Activated T-cell treated with anti-CD3 and anti-CD28 coated beads, Interleukin-2, amount 50 U/mL, for 72 hours (primary cell): Measurements from ENCODE around the gene COL5A3. TPM values are rescaled to one million over a fixed set of nuclear protein-coding genes. Genes with fewer than 3 reads are reported as not detected.

ENCODE experiments used
- ATAC-seq, 2 donors: fragments of 150-1000 bp; cut with Tn5 transposase; replicated peaks in 1 of 2; 2 replicates each; pipeline ENCODE4 v1.10.0; 2021; ENCODE audit warnings: moderate library complexity in 2 of 2, mild to moderate bottlenecking in 1 of 2
- DNase-seq, 2 donors: peaks; one replicate each; pipeline ENCODE4 v3.0.0; 2021 to 2022; ENCODE audit warnings: mixed read lengths in 1 of 2
- H3K27ac Mint-ChIP-seq: one replicate; pipeline ENCODE4 v1.8.0; 2022; ENCODE audit warnings: mild to moderate bottlenecking, moderate library complexity, mixed read lengths
- H3K27me3 Mint-ChIP-seq: one replicate; pipeline ENCODE4 v1.8.0; 2022; ENCODE audit warnings: low read depth, mixed read lengths
- H3K36me3 Mint-ChIP-seq, 2 donors: one replicate each; pipeline ENCODE4 v1.8.0; 2022; ENCODE audit warnings: mixed read lengths in 2 of 2, mild to moderate bottlenecking in 1 of 2; ENCODE audit not compliant: insufficient read depth in 2 of 2
- H3K4me1 Mint-ChIP-seq: one replicate; pipeline ENCODE4 v1.8.0; 2022; ENCODE audit warnings: low read depth, mixed read lengths
- H3K4me3 Mint-ChIP-seq, 2 donors: one replicate each; pipeline ENCODE4 v1.8.0; 2022; ENCODE audit warnings: mild to moderate bottlenecking in 2 of 2, mixed read lengths in 2 of 2, moderate library complexity in 2 of 2
- H3K9me3 Mint-ChIP-seq, 2 donors: one replicate each; pipeline ENCODE4 v1.8.0; 2022; ENCODE audit warnings: mixed read lengths in 2 of 2
- total RNA-seq, 2 donors: library from RNA; stranded (reverse); gene quantifications; one replicate each; pipeline ENCODE4 v1.2.3, GENCODE V29; 2022

The COL5A3 gene
- total RNA-seq, 2 donors from 2014 or later: 1.1 to 5.0 TPM

GRCh38 chr19:10021863-10022262, 11.6 kb upstream of the COL5A3 start:
- no peaks in the 10 kb centered on the region for H3K9me3 Mint-ChIP-seq
- H3K27ac Mint-ChIP-seq: no peak overlapping the region
- H3K4me3 Mint-ChIP-seq: no peak overlapping the region
- H3K4me1 Mint-ChIP-seq: no peaks in the 10 kb centered on the region
- DNase-seq (no peak), ATAC-seq (no peak)
- H3K36me3 Mint-ChIP-seq: no peaks in the 10 kb centered on the region
- H3K27me3 Mint-ChIP-seq: peaks cover 7% of the 10 kb centered on the region

- Mint-ChIP-seq H3K27ac (no peak overlapping the region), H3K4me1 (no peaks in the 10 kb centered on the region)
Measured at GRCh38 chr19:10021446-10021845, 11.1 kb upstream of the COL5A3 start.

DNA sequence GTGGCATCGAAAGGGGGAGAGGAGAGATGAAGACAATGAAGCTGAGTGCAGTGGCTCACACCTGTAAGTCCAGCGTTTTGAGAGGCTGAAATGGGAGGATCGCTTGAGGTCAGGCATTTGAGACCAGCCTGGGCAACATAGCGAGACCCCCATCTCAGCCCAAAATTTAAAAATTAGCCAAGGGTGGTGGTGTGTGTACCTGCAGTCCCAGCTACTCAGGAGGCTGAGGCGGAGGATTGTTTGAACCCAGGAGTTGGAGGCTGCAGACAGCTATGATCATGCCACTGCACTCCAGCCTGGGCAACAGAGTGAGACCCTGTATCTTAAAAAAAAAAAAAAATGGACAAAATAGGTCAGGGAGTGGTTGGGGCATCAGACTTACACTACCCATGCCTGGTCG, 10.5 kb upstream of the COL5A3 start:
- Mint-ChIP-seq H3K4me1 (no peaks in the 10 kb centered on the region), H3K27me3 (no peaks in the 10 kb centered on the region), H3K27ac (no peak overlapping the region), H3K4me3 (no peak overlapping the region), H3K9me3 (no peaks in the 10 kb centered on the region), H3K36me3 (no peaks in the 10 kb centered on the region)
- DNase-seq: no peak
- ATAC-seq: no peak

More at GRCh38 chr19:10021446-10021845, 11.1 kb upstream of the COL5A3 start:
- Mint-ChIP-seq H3K36me3 (no peaks in the 10 kb centered on the region), H3K27me3 (peaks cover 3% of the 10 kb centered on the region), H3K4me3 (no peak overlapping the region), H3K9me3 (no peaks in the 10 kb centered on the region)
- ATAC-seq (no peak), DNase-seq (no peak)

DNA sequence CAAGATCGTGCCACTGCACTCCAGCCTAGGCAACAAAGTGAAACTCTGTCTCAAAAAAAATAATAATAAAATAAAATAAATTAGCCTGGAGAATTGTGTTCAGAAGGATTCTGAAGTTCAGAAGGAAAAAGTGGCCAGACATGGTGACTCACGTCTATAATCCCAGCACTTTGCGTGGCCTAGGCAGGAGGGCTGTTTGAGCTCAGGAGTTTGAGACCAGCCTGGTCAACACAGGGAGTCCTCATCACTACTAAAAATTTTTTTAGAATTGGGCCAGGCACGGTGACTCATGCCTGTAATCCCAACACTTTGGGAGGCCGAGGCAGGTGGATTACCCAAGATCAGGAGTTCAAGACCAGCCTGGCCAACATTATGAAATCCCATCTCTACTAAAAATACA, 8.9 kb upstream of the COL5A3 start:
- no peak overlapping the region for H3K4me3 Mint-ChIP-seq
- no peaks in the 10 kb centered on the region for H3K36me3 Mint-ChIP-seq
- H3K4me1 Mint-ChIP-seq: no peaks in the 10 kb centered on the region
- H3K27ac Mint-ChIP-seq: no peak overlapping the region
- DNase-seq (no peak), ATAC-seq (no peak)
- H3K9me3 Mint-ChIP-seq: no peaks in the 10 kb centered on the region
- no peaks in the 10 kb centered on the region for H3K27me3 Mint-ChIP-seq

- Mint-ChIP-seq H3K4me3 (no peak overlapping the region), H3K27ac (no peak overlapping the region), H3K9me3 (no peaks in the 10 kb centered on the region), H3K36me3 (no peaks in the 10 kb centered on the region), H3K27me3 (peaks cover 4% of the 10 kb centered on the region), H3K4me1 (no peaks in the 10 kb centered on the region)
- DNase-seq (no peak), ATAC-seq (no peak)
Measured at GRCh38 chr19:10018786-10019185, 8.5 kb upstream of the COL5A3 start.

DNA sequence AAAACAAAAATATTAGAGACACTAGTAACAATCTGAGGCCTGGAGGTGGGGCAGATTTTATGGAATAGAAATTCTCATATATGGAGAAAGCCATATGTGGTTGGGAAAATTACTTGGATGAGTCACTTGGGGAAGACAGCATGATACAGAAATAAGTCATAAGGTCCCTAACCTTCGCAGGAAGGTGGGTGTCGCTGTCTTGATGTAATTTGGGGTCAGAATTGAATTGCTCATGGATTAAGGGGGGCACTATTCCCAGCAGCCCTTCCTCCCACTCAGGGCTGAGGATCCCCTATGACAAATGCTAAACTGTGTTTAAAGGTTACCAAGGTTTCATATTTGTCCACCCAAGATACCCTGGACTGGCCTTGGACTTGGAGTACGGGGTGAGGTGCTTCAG, 8.0 kb upstream of the COL5A3 start:
- H3K27ac Mint-ChIP-seq: no peak overlapping the region
- DNase-seq (no peak), ATAC-seq (no peak)
- H3K36me3 Mint-ChIP-seq: no peaks in the 10 kb centered on the region
- no peaks in the 10 kb centered on the region for H3K4me1 Mint-ChIP-seq
- H3K27me3 Mint-ChIP-seq: peaks cover 10% of the 10 kb centered on the region
- H3K4me3 Mint-ChIP-seq: no peak overlapping the region
- no peaks in the 10 kb centered on the region for H3K9me3 Mint-ChIP-seq

GRCh38 chr19:10013834-10014618, 3.7 kb upstream of the COL5A3 start:
- no peak for ATAC-seq
- Mint-ChIP-seq H3K9me3 (no peaks in the 10 kb centered on the region), H3K4me3 (no peak overlapping the region), H3K27me3 (peaks cover 39% of the 10 kb centered on the region), H3K36me3 (peaks cover 0 to 2% of the 10 kb centered on the region in 2 donors), H3K27ac (no peak overlapping the region), H3K4me1 (peaks cover 7% of the 10 kb centered on the region)
- DNase-seq: no peak

DNA sequence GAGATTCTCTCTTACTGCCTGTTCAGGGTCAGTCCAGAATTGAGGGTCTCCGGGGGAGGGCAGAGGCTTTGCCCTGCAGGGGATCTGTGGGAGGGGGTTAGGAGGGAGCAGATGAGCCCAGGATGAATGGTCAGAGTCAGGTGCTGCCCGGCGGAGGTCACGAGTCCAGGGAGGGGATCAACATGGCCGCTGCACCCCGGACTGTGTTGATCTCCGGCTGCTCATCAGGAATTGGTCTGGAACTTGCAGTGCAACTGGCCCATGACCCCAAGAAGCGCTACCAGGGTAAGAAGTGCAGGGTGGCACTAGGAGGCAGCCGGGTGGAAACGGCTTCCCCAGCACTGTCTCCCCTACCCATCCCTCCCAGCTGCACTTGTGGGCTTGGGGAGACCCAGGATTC, 3.0 kb upstream of the COL5A3 start, which contains the start of gene RDH8:
TSS of gene RDH8 (plus strand) at position 168 of the 400 bp plus-strand sequence. CDS start at position 183, 15 bp downstream.
- Mint-ChIP-seq H3K27ac (no peak within 1 kb of the TSS), H3K4me3 (no peak within 1 kb of the TSS), H3K36me3 (peaks cover 2 to 3% of the 10 kb centered on the region in 2 donors), H3K4me1 (peaks cover 14% of the 10 kb centered on the region), H3K9me3 (no peaks in the 10 kb centered on the region), H3K27me3 (peaks cover 46% of the 10 kb centered on the region)
- DNase-seq (no peak), ATAC-seq (no peak)

- no peak for ATAC-seq
- Mint-ChIP-seq H3K4me3 (no peak overlapping the region), H3K27me3 (peaks cover 58% of the 10 kb centered on the region), H3K27ac (no peak overlapping the region), H3K4me1 (peaks cover 18% of the 10 kb centered on the region), H3K9me3 (no peaks in the 10 kb centered on the region), H3K36me3 (peaks cover 2 to 3% of the 10 kb centered on the region in 2 donors)
- DNase-seq: no peak
Measured at GRCh38 chr19:10011974-10012373, 1.7 kb upstream of the COL5A3 start.

DNA sequence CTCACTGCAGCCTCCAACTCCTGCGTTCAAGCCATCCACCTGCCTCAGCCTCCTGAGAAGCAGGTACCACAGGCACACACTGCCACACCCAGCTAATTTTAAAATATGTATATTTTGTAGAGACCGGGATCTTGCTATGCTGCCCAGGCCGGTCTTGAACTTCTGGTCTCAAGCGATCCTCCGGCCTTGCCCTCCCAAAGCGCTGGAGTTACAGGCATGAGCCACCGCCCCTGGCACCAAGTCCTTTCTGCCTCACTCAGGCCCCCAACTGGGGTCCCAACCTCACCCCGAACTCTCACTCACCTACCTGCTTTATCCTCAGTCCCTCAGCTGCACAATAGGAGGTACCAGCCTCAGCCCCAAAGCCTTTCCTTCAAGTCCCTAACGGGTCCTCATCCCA, 635 bp upstream of the COL5A3 start:
- peaks cover 2 to 3% of the 10 kb centered on the region in 2 donors for H3K36me3 Mint-ChIP-seq
- no peak overlapping the region for H3K4me3 Mint-ChIP-seq
- ATAC-seq (no peak), DNase-seq (no peak)
- no peaks in the 10 kb centered on the region for H3K9me3 Mint-ChIP-seq
- peaks cover 27% of the 10 kb centered on the region for H3K4me1 Mint-ChIP-seq
- H3K27ac Mint-ChIP-seq: no peak overlapping the region
- peaks cover 64% of the 10 kb centered on the region for H3K27me3 Mint-ChIP-seq

DNA sequence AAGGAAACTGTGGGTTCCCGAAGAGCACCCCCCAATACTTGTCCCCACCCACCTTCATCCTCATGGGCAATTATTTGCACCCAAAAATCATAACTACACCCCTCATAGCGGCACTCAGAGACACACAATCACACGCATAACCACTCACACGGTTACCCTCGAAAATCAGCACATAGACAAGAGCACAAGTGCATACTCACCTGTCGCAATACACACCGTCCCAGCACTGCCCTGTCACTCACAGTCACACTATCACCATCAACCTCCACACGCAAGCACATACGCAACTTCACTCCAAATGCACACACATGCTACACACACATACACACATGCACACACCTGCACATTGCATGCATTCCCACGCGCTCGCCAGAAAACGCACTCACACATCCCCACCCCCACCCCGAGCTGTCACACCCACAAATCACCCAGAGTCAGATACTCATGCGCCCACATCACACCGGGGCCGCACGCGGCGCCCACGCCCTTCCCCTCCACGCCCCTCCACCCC, 535 bp downstream of the COL5A3 start:
- ATAC-seq (peak in 1 of 2 donors; percentile 32), DNase-seq (no peak)
- no peaks in the 10 kb centered on the region for H3K9me3 Mint-ChIP-seq
- peaks cover 2 to 3% of the 10 kb centered on the region in 2 donors for H3K36me3 Mint-ChIP-seq
- H3K27me3 Mint-ChIP-seq: peaks cover 67% of the 10 kb centered on the region
- peaks cover 33% of the 10 kb centered on the region for H3K4me1 Mint-ChIP-seq
- no peak overlapping the region for H3K27ac Mint-ChIP-seq
- peak overlapping the region; percentile 10 to 11 for H3K4me3 Mint-ChIP-seq

DNA sequence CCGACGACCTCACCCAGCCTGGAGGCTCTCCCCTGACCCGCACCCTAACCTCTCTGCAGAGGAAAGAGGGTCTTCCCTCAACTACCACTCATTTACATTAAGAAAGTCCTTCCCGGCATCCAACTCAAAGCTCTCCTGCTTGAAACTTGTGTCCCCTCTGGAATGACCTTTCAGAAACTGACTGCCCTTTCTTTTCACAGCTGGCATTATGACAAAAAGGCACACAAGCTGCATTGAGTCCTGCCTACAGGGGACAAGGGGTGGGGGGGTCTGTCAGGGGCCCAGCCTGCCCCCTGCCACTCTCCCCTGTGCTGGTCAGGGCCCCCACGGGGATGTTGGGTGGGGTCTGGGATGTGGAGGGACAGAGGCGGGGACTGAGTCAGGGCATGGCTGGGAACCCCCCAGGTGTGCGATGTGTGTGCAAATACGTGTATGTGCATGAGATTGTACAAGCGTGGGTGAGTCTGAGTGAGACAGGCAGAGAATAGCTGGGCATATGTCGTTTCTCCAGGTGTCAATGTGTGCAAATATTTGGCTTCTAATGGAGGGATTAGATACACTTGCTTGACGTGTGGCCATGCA, 2.0 kb downstream of the COL5A3 start:
- Mint-ChIP-seq H3K27me3 (peaks cover 67% of the 10 kb centered on the region), H3K4me1 (peaks cover 33% of the 10 kb centered on the region), H3K27ac (no peak overlapping the region), H3K9me3 (no peaks in the 10 kb centered on the region), H3K4me3 (peak overlapping the region in 1 of 2 donors; percentile 2), H3K36me3 (peaks cover 2 to 3% of the 10 kb centered on the region in 2 donors)
- no peak for ATAC-seq
- DNase-seq: no peak

- H3K36me3 Mint-ChIP-seq: peaks cover 2 to 3% of the 10 kb centered on the region in 2 donors
- H3K27me3 Mint-ChIP-seq: peaks cover 64% of the 10 kb centered on the region
- DNase-seq (no peak), ATAC-seq (no peak)
- no peak overlapping the region for H3K27ac Mint-ChIP-seq
- H3K4me1 Mint-ChIP-seq: peaks cover 33% of the 10 kb centered on the region
- no peak overlapping the region for H3K4me3 Mint-ChIP-seq
- H3K9me3 Mint-ChIP-seq: no peaks in the 10 kb centered on the region
Measured at GRCh38 chr19:10007371-10008183, 2.7 kb downstream of the COL5A3 start.
